HTERT RPE-1 (cell line): Measurements from ENCODE around the gene SP100.
"Not testable (repeated sequence)": the region's sequence is repeated elsewhere in the genome, so short reads cannot be mapped to it uniquely, and the experiment has no call there.

ENCODE experiments used
- in situ Hi-C: fragments of 300-500 bp; cut with MboI; formaldehyde crosslinking; loops from 4 replicates; pipeline ENCODE4 v1.14.3; 2020; ENCODE audit warnings: low sequenced_read_pairs

The SP100 gene

GRCh38 chr2:230418341-230419016 is 2.5 kb downstream of the SP100 start:
- in situ Hi-C loops = no loop called here

DNA sequence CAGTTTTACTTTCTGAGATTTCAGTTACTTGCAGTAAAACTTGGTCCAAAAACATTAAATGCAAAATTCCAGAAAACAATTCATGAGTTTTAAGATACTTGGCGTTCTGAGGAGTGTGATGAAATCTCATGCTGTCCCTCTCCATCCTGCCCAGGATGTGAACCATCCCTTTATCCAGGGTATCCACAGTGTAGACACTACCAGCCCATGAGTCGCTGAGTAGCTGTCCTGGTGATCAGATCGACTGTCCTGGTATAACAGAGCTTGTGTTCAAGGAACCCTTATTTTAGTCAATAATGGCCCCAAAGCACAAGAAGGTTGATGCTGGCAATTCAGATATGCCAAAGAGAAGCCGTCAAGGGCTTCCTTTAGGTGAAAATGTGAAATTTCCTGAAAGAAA is 3.2 kb downstream of the SP100 start:
- in situ Hi-C loops = no loop called here

DNA sequence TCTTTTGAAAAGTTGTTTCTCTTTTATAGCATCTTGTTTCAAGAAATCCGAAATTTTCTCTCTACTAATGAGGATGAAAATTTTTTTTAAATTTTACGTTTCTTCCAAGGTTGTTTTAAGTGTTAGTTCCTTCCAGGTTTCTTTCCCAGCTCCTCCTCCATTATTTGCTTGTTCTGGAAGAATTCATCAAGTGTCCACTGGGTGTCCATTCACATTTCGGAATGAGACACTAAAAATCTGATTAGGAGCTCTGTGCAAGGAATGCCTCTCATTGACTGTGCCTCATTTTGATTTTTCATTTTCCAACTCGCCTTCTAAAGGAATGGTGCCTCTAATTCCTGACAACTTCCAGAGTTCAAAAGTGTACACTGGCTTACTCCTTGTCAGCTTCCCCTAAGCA is 6.1 kb downstream of the SP100 start:
- in situ Hi-C loops = no loop called here

DNA sequence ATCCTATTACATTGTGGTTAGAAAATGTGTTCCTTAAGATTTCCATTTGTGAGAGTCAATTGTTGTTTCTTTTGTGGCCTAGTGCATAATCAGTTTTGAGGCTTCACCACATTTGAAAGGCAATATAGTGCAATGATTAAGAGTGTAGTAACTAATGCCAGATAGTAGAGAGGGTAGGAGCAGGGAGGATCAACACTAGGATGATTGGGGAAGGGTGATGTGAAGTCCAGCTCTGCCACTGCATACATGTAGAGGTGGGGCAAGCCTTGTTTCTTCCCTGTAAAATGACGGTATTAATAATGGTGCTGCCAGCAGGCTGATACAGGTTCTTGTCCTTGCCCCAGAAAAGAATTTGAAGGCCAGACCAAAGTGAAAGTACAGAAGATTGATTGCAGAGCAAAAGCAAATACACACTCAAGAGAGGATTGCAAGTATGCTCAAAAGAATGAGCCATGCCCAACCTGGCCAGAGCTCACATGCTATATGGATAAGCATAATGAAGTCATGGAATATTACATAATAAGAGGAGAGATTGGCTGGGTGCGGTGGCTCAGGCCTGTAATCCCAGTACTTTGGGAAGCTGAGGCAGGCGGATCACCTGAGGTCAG is 8.0 kb downstream of the SP100 start:
- in situ Hi-C loops = no loop called here

DNA sequence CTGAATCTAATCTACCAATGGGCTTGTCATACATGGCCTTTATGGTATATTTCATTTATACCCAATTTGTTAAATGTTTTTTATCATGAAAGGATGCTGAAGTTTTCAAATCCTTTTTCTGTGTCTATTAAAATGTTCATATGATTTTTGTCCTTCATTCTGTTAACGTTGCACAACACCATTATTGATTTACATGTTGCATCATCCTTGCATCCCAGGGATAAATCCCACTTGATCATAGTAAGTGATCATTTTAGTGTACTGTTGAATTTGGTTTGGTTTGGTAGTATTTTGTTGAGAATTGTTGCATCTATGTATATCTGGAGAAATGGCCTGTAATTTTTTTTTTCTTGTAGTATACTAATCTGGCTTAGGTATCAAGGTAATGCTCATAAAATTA is 9.4 kb downstream of the SP100 start:
- in situ Hi-C loops = no loop called here

DNA sequence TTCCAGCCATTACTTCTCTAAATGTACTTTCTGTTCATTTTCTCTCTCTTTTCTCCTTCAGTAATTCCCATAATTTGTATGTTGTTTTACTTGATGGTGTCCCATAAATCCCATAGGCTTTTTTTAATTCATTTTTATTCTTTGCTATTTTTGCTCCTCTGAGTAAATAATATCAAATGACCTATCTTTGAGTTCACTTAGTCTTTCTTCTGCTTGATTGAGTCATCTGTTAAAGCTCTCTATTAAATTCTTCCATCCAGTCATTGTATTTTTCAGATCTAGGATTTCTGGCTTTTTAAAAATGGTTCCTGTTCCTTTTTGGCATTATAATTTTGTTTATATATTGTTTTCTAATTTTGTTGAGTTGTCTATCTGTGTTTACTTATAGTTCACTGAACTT is 13.5 kb downstream of the SP100 start:
- in situ Hi-C loops = no loop called here

GRCh38 chr2:230430957-230431910 is 15.2 kb downstream of the SP100 start:
- in situ Hi-C loops = no loop called here

DNA sequence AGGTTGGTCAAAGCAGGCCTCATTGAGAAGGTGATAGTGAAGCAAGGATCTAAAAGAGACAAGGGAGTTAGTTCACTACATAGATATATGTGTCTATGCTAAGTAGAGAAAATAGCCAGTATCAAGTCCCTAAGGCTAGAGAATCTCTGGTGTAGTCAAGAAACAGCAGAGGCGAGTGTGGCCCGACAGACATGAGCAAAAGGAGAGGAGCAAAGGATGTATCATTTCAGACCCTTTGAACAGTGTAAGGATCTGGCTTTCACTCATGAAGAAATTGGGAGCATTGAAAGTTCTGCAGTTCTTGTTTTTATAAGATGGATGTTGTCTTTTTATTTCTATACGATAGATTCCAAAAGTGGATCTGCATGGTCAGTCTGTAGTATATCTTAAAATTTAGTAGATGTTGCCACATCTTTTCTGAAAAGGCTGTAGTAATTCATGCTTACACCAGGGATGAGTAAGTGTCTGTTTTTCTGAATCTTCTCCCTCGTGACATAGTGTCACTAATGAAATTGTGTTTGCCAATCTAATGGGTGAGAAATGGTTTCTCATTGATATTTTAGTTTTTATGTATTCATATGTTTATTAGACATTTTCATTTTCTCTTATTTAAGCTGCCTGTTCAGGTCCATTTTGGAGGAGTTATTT is 18.8 kb downstream of the SP100 start:
- in situ Hi-C loops = no loop called here

DNA sequence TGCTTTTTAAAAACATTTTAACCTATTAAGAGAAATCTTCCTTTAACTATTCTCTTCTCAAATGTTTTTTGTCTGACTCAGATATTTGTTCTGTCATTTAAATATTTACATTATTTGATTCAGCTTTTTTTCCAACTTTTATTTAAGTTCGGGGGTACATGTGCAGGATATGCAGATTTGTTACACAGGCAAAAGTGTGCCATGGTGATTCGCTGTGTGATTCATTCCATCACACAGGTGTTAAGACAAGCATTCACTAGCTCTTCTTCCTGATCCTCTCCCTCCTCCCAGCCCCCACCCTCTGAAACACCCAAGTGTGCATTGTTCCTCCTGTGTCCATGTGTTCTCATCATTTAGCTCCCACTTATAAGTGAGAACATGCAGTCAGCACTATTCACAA is 19.4 kb downstream of the SP100 start:
- in situ Hi-C loops = no loop called here

- in situ Hi-C loops = not testable (repeated sequence)
Observed at GRCh38 chr2:230439121-230439520, 23.1 kb downstream of the SP100 start.

GRCh38 chr2:230439590-230439989 is 23.6 kb downstream of the SP100 start:
- in situ Hi-C loops = no loop called here

GRCh38 chr2:230441227-230441897 is 25.4 kb downstream of the SP100 start:
- in situ Hi-C loops = no loop called here

GRCh38 chr2:230443541-230443940 is 27.5 kb downstream of the SP100 start:
- in situ Hi-C loops = no loop called here

- in situ Hi-C loops = no loop called here
Observed at GRCh38 chr2:230444832-230445231, 28.8 kb downstream of the SP100 start.

DNA sequence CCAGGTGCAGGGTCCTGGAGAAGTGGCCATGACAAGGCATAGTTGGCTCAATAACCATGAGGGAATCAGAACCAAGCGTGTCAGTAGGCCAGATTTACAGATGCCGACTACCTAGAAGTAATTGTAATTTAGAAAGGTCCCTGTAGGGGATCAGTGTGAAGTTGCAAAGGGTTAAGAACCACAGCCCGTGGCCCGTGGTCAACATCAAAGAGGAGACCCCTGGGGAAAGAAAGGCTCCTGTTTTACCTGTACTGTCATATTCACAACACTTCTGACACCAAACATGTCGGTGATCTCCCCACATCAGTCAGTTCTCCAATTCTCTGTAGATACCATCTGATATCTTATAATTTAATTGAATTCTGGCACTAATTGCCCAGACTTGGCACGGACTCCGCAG is 31.0 kb downstream of the SP100 start:
- in situ Hi-C loops = no loop called here

- in situ Hi-C loops = no loop called here
Observed at GRCh38 chr2:230447455-230448451, 31.8 kb downstream of the SP100 start.

- in situ Hi-C loops = no loop called here
Observed at GRCh38 chr2:230449901-230450467, 34.0 kb downstream of the SP100 start.

DNA sequence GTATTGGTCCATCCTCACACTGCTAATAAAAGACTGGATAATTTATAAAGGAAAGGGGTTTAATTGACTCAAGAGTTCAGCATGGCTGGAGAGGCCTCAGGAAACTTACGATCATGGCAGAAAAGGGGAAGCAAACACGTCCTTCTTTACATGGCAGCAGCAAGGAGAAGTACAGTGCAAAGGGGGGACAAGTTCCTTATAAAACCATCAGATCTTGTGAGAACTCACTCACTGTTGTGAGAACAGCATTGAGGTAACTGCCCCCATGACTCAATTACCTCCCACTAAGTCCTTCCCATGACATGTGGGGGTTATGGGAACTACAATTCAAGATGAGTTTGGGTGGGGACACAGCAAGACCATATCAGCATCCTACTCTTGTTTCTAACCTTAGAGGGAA is 37.0 kb downstream of the SP100 start:
- in situ Hi-C loops = no loop called here

DNA sequence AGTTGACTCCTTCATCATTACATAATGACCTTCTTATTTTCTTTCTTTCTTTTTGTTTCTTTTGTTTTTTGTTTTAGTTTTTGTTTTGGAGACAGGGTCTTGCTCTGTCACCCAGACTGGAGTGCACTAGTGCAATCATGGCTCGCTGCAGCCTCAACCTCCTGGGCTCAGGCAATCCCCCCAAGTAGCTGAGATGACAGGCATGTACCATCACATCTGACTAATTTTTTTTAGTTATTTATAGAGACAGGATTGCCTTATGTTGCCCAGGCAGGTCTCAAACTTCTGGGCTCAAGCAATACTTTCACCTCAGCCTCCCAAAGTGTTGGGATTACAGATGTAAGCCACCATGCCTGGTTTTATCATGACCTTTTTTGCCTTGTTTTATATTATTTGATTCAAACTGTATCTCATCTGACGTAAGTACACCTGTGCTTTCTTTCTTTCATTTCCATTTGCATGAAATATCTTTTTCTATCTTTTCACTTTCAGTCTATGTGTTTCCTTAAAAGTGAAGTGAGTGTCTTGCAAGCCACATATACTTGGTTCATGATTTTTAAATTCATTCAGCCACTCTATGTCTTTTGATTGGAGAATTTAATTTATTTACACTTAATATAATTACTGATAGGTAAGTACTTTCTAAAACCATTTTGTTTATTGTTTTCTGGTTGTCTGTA is 39.1 kb downstream of the SP100 start:
- in situ Hi-C loops = no loop called here
